A673 (cell line): Measurements from ENCODE around the gene GTF3C5. TPM values are rescaled to one million over a fixed set of nuclear protein-coding genes. Genes with fewer than 3 reads are reported as not detected.

Source experiments
- BruUV-seq: library from RNA; stranded (reverse); fragments of 400-500 nt; replicated peaks from 2 replicates; lab custom pipeline; 2021; lab: Mats Ljungman, UMichigan
- CTCF ChIA-PET: fragments of 300-600 bp; sonication (Branson Sonifier 250); formaldehyde crosslinking; loops from one replicate; lab custom pipeline; 2022; ENCODE audit warnings: antibody characterized with exemption; lab: Charles Lee
- POLR2A ChIA-PET: fragments of 300-600 bp; sonication (Branson Sonifier 250); formaldehyde crosslinking; loops from one replicate; lab custom pipeline; 2022; ENCODE audit warnings: antibody characterized with exemption; ENCODE audit not compliant: low non-redundant PET; lab: Charles Lee
- DNase-seq: peaks from one replicate; pipeline ENCODE4 v3.0.0-alpha.2; 2015; ENCODE audit warnings: low spot score
- H3K27ac ChIP-seq: fragments of 200-600 bp; sonication (generic); 2 replicates; pipeline ENCODE4 v1.5.1; 2016; ENCODE audit warnings: mixed run types, low read depth, mild to moderate bottlenecking, mixed read lengths, antibody characterized with exemption, low read length; ENCODE audit not compliant: poor library complexity, severe bottlenecking
- H3K27me3 ChIP-seq: fragments of 200-600 bp; sonication (generic); replicated peaks from 2 replicates; pipeline ENCODE4 v1.6.1; 2017; ENCODE audit warnings: mixed run types, low read depth, mild to moderate bottlenecking, mixed read lengths, antibody characterized with exemption, low read length; ENCODE audit not compliant: insufficient read depth, poor library complexity
- H3K36me3 ChIP-seq: fragments of 200-600 bp; sonication (generic); 2 replicates; pipeline ENCODE4 v1.6.1; 2016; ENCODE audit warnings: mixed run types, mild to moderate bottlenecking, mixed read lengths, antibody characterized with exemption, low read length; ENCODE audit not compliant: insufficient read depth, poor library complexity, severe bottlenecking
- H3K4me1 ChIP-seq: fragments of 200-600 bp; sonication (generic); 2 replicates; pipeline ENCODE4 v1.6.1; 2017; ENCODE audit warnings: mixed run types, mild to moderate bottlenecking, mixed read lengths, antibody characterized with exemption, low read length; ENCODE audit not compliant: insufficient read depth, poor library complexity, severe bottlenecking
- H3K4me3 ChIP-seq: fragments of 200-600 bp; sonication (generic); 2 replicates; pipeline ENCODE4 v1.5.1; 2016; ENCODE audit warnings: low read depth, mixed run types, mild to moderate bottlenecking, mixed read lengths, low read length; ENCODE audit not compliant: poor library complexity, severe bottlenecking
- H3K9me3 ChIP-seq: fragments of 200-600 bp; sonication (generic); 2 replicates; pipeline ENCODE4 v1.6.1; 2016; ENCODE audit warnings: mixed run types, low read depth, mild to moderate bottlenecking, mixed read lengths, antibody characterized with exemption, low read length; ENCODE audit not compliant: poor library complexity, severe bottlenecking
- CTCF ChIP-seq: fragments of 300-800, 200-600 bp; sonication (generic); conservative IDR thresholded peaks from 2 replicates; pipeline ENCODE4 v1.5.1; 2017; ENCODE audit warnings: low read depth, mild to moderate bottlenecking, antibody characterized with exemption, low read length, moderate library complexity, mixed read lengths
- EZH2 ChIP-seq: fragments of 200-600 bp; sonication (generic); IDR thresholded peaks from 2 replicates; pipeline ENCODE4 v1.6.1; 2017; ENCODE audit warnings: borderline replicate concordance, low read depth, mild to moderate bottlenecking, mixed read lengths, antibody characterized with exemption, low read length; ENCODE audit not compliant: poor library complexity, severe bottlenecking
- intact Hi-C: fragments of 100-400 bp; cut with micrococcal nuclease; formaldehyde crosslinking; loops from one replicate; pipeline ENCODE4 v1.10.0; 2022; ENCODE audit not compliant: unreplicated experiment
- total RNA-seq: library from RNA; stranded (reverse); gene quantifications from 2 replicates; pipeline ENCODE4 v1.2.3, GENCODE V29; 2021

GTF3C5 gene
- total RNA-seq, 1 experiment from 2014 or later = 99.9 TPM

GRCh38 chr9:133065070-133065388 lies 34.2 kb downstream of the GTF3C5 start:
- H3K9me3 ChIP-seq = no peaks in the 10 kb centered on the region
- no peak overlapping the region for H3K27ac ChIP-seq
- ChIA-PET CTCF (no interaction called here), POLR2A (no interaction called here)
- intact Hi-C loops = no loop called here
- no TSS peak for BruUV-seq
- no peak for TF ChIP-seq CTCF
- no peak for TF ChIP-seq EZH2
- H3K36me3 ChIP-seq = no peaks in the 10 kb centered on the region
- H3K27me3 ChIP-seq = no peaks in the 10 kb centered on the region
- DNase-seq = no peak
- H3K4me1 ChIP-seq = no peaks in the 10 kb centered on the region
- no peak overlapping the region for H3K4me3 ChIP-seq

- no peaks in the 10 kb centered on the region for H3K27me3 ChIP-seq
- no peak overlapping the region for H3K27ac ChIP-seq
- DNase-seq = no peak
These were observed 35.6 kb downstream of the GTF3C5 start for GRCh38 chr9:133066181-133066983.

GRCh38 chr9:133067006-133067405 lies 36.2 kb downstream of the GTF3C5 start:
- Histone ChIP-seq H3K9me3 (no peaks in the 10 kb centered on the region), H3K4me1 (no peaks in the 10 kb centered on the region), H3K36me3 (no peaks in the 10 kb centered on the region), H3K27ac (no peak overlapping the region), H3K4me3 (no peak overlapping the region), H3K27me3 (no peaks in the 10 kb centered on the region)
- intact Hi-C loops = no loop called here
- TF ChIP-seq CTCF = no peak
- DNase-seq = no peak
- POLR2A ChIA-PET = no interaction called here
- BruUV-seq = no TSS peak
- CTCF ChIA-PET = no interaction called here

More at GRCh38 chr9:133066181-133066983, 35.6 kb downstream of the GTF3C5 start:
- intact Hi-C loops = no loop called here
- BruUV-seq = no TSS peak
- TF ChIP-seq CTCF (no peak), EZH2 (no peak)
- no peaks in the 10 kb centered on the region for H3K4me1 ChIP-seq
- H3K9me3 ChIP-seq = no peaks in the 10 kb centered on the region
- POLR2A ChIA-PET = no interaction called here
- H3K4me3 ChIP-seq = no peak overlapping the region
- H3K36me3 ChIP-seq = no peaks in the 10 kb centered on the region
- CTCF ChIA-PET = no interaction called here
